GM12878 (cell line): ENCODE results near the gene NELL1. TPM values are rescaled to one million over a fixed set of nuclear protein-coding genes. Genes with fewer than 3 reads are reported as not detected.

ENCODE experiments used
- ATAC-seq: fragments of 200-7000 bp; cut with Tn5 transposase; 3 replicates; pipeline ENCODE4 v1.9.1; 2020; ENCODE audit warnings: mild to moderate bottlenecking, moderate library complexity
- BruUV-seq: library from RNA; stranded (reverse); fragments of 400-500 nt; replicated peaks from 2 replicates; lab custom pipeline; 2021; lab: Mats Ljungman, UMichigan
- CTCF ChIA-PET: fragments of 300-600 bp; sonication (Branson Sonifier 250); formaldehyde crosslinking; extraction: SDS; loops from one replicate; lab custom pipeline; 2021; ENCODE audit warnings: inconsistent platforms; lab: Yijun Ruan, JAX
- POLR2A ChIA-PET: fragments of 350-600 bp; formaldehyde crosslinking; extraction: SDS; loops from one replicate; lab custom pipeline; 2021; ENCODE audit warnings: inconsistent platforms; lab: Charles Lee
- RAD21 ChIA-PET: fragments of 300-600 bp; sonication (Branson Sonifier 250); formaldehyde crosslinking; loops from one replicate; lab custom pipeline; 2023; ENCODE audit warnings: antibody characterized with exemption; ENCODE audit not compliant: unreplicated experiment; lab: Charles Lee
- SMC1A ChIA-PET: fragments of 300-600 bp; sonication (Branson Sonifier 250); formaldehyde crosslinking; loops from one replicate; lab custom pipeline; 2023; ENCODE audit not compliant: unreplicated experiment, uncharacterized antibody; lab: Charles Lee
- DNase-seq: peaks from one replicate; pipeline ENCODE4 v3.0.0-alpha.2; 2011; ENCODE audit warnings: low read depth, low spot score
- FAIRE-seq: peaks from 3 replicates; lab custom pipeline; 2011; peaks lifted over from hg19 to GRCh38; lab: Jason Lieb, UNC
- H2AFZ ChIP-seq: 2 replicates; pipeline ENCODE4 v1.6.0; 2011; ENCODE audit warnings: low read depth, low read length, control low read depth; ENCODE audit not compliant: control insufficient read depth
- H3K27ac ChIP-seq: 2 replicates; pipeline ENCODE4 v1.5.1; 2011; ENCODE audit warnings: control low read depth; ENCODE audit not compliant: control insufficient read depth, insufficient read depth
- H3K27me3 ChIP-seq, 2 experiments: replicated peaks in 1 of 2; 2 replicates each; pipeline versions ENCODE4 v1.6.0 to v1.6.1; 2011; ENCODE audit warnings: low read length in 1 of 2; ENCODE audit not compliant: control insufficient read depth in 2 of 2, insufficient read depth in 2 of 2
- H3K36me3 ChIP-seq, 2 experiments: 2 replicates each; pipeline ENCODE4 v1.5.1; 2011; ENCODE audit warnings: low read length in 1 of 2; ENCODE audit not compliant: control insufficient read depth in 2 of 2, insufficient read depth in 2 of 2
- H3K4me1 ChIP-seq: 2 replicates; pipeline ENCODE4 v1.6.1; 2011; ENCODE audit warnings: mild to moderate bottlenecking, low read length, moderate library complexity, mixed read lengths; ENCODE audit not compliant: control insufficient read depth, insufficient read depth
- H3K4me2 ChIP-seq: 2 replicates; pipeline ENCODE4 v1.6.0; 2011; ENCODE audit warnings: control low read depth; ENCODE audit not compliant: control insufficient read depth, insufficient read depth
- H3K4me3 ChIP-seq: fragments of 200-600 bp; sonication (generic); 2 replicates; pipeline ENCODE4 v1.5.1; 2016
- H3K79me2 ChIP-seq: 2 replicates; pipeline ENCODE4 v1.6.0; 2011; ENCODE audit warnings: low read length; ENCODE audit not compliant: control insufficient read depth, insufficient read depth
- H3K9ac ChIP-seq: 2 replicates; pipeline ENCODE4 v1.8.0; 2011; ENCODE audit warnings: low read length, control low read depth, mixed read lengths; ENCODE audit not compliant: control insufficient read depth, insufficient read depth
- H3K9me3 ChIP-seq: replicated peaks from 3 replicates; pipeline ENCODE4 v1.5.1; 2011; ENCODE audit warnings: mild to moderate bottlenecking, low read length; ENCODE audit not compliant: control insufficient read depth, insufficient read depth
- H4K20me1 ChIP-seq: 2 replicates; pipeline ENCODE4 v1.6.0; 2011; ENCODE audit not compliant: control insufficient read depth, insufficient read depth
- EP300 ChIP-seq, 2 experiments: fragments of 150-350 bp in 1 of 2; IDR thresholded peaks; 2 replicates each; pipeline ENCODE4 v1.6.1; 2011 to 2012; ENCODE audit warnings: low read depth in 2 of 2, low read length in 2 of 2, borderline replicate concordance in 1 of 2, improper control_type of control experiment in 1 of 2, inconsistent platforms in 1 of 2; ENCODE audit not compliant: control insufficient read depth in 1 of 2
- HDAC6 ChIP-seq: fragments of 200-600 bp; sonication (generic); IDR thresholded peaks from one replicate; pipeline ENCODE4 v1.8.0; 2017; ENCODE audit warnings: antibody characterized with exemption; ENCODE audit not compliant: unreplicated experiment
- HDGF ChIP-seq: fragments of 450-650 bp; IDR thresholded peaks from 2 replicates; pipeline ENCODE4 v1.6.1; 2016; ENCODE audit warnings: antibody characterized with exemption
- IKZF2 ChIP-seq, 2 experiments: fragments of 450-650 bp; IDR thresholded peaks; 2 replicates each; pipeline ENCODE4 v1.6.1; 2017; ENCODE audit warnings: mild to moderate bottlenecking in 2 of 2, moderate library complexity in 2 of 2
- IRF4 ChIP-seq: IDR thresholded peaks from 2 replicates; pipeline ENCODE4 v1.6.1; 2011; ENCODE audit warnings: low read depth, low read length
- JUNB ChIP-seq: IDR thresholded peaks from 2 replicates; pipeline ENCODE4 v1.6.1; 2016; ENCODE audit warnings: antibody characterized with exemption, mild to moderate bottlenecking
- JUND ChIP-seq: IDR thresholded peaks from 2 replicates; pipeline ENCODE4 v1.6.1; 2012; ENCODE audit warnings: low read depth, mild to moderate bottlenecking, low read length, improper control_type of control experiment, moderate library complexity
- MEF2B ChIP-seq: fragments of 450-650 bp; IDR thresholded peaks from 2 replicates; pipeline ENCODE4 v1.6.1; 2018; ENCODE audit warnings: mild to moderate bottlenecking, moderate library complexity; ENCODE audit not compliant: partially characterized antibody, poor library complexity, severe bottlenecking
- NFYA ChIP-seq: IDR thresholded peaks from 2 replicates; pipeline ENCODE4 v1.6.1; 2011; ENCODE audit warnings: low read depth, mild to moderate bottlenecking, low read length, improper control_type of control experiment, borderline replicate concordance
- PAX5 ChIP-seq: IDR thresholded peaks from 2 replicates; pipeline ENCODE4 v1.6.1; 2011; ENCODE audit warnings: low read depth, low read length, borderline replicate concordance
- ZNF24 ChIP-seq: fragments of 450-650 bp; IDR thresholded peaks from 2 replicates; pipeline ENCODE4 v1.6.1; 2017; ENCODE audit warnings: antibody characterized with exemption, mild to moderate bottlenecking
- WGBS: methylation state at CpG from one replicate; pipeline ENCODE4 v1.1.6; 2016; ENCODE audit warnings: low lambda C conversion rate; ENCODE audit not compliant: insufficient replicate concordance, insufficient coverage; ENCODE audit errors: missing lambda C conversion rate; 5-methylcytosine and 5-hydroxymethylcytosine counted together
- in situ Hi-C: fragments of 300-500 bp; cut with MboI; formaldehyde crosslinking; loops from 9 replicates; pipeline ENCODE4 v1.14.3; 2018; ENCODE audit warnings: mixed read lengths
- intact Hi-C: fragments of 100-400 bp; cut with micrococcal nuclease; formaldehyde crosslinking; loops from one replicate; pipeline ENCODE4 v1.14.2; 2022; ENCODE audit not compliant: unreplicated experiment
- polyA plus RNA-seq, 11 experiments: library from polyadenylated mRNA; depleted of rRNA in 4 of 11; unstranded in 6 of 11; stranded (reverse) in 5 of 11; fragments of >200 nt; fragmentation: Nextera tagmentation in 4 of 11; fragmentation: Illumina TruSeq in 1 of 11; extraction: Ambion mirVana in 4 of 11; extraction: Trizol in 1 of 11; gene quantifications; 1 replicate in 1 of 11; 2 replicates in 10 of 11; pipeline versions ENCODE4 v1.2.1 to v1.2.3, GENCODE V29; 2011 to 2016; ENCODE audit warnings: inconsistent platforms in 2 of 11, missing spikeins in 2 of 11, low read depth in 1 of 11
- total RNA-seq, 4 experiments: library from RNA; depleted of rRNA in 3 of 4; stranded (reverse); fragments of >200 nt in 3 of 4; fragmentation: Illumina TruSeq in 1 of 4; extraction: Trizol in 1 of 4; gene quantifications; 2 replicates each; pipeline versions ENCODE4 v1.2.1 to v1.2.3, GENCODE V29; 2013 to 2021
- TF ChIP-seq, protein P1 (sequence below): fragments of 450-650 bp; conservative IDR thresholded peaks from 2 replicates; pipeline ENCODE4 v1.6.1; 2017; ENCODE audit warnings: mild to moderate bottlenecking, moderate library complexity
- TF ChIP-seq, protein P2 (sequence below): IDR thresholded peaks from 2 replicates; pipeline ENCODE4 v1.6.1; 2011; ENCODE audit warnings: borderline replicate concordance, low read depth, mild to moderate bottlenecking, moderate library complexity, mixed read lengths, low read length; ENCODE audit not compliant: insufficient read depth; ENCODE audit errors: extremely low read length
- TF ChIP-seq, protein P3 (sequence below): fragments of 450-650 bp; IDR thresholded peaks from 2 replicates; pipeline ENCODE4 v1.6.1; 2017; ENCODE audit warnings: low read depth, mild to moderate bottlenecking, moderate library complexity

Gene NELL1
- total and polyA plus RNA-seq, 10 of the 15 experiments (the other 5 are each of a cell fraction or from before 2014, with no cell fraction given): 0.02 to 0.12 TPM; not detected in 8

DNA sequence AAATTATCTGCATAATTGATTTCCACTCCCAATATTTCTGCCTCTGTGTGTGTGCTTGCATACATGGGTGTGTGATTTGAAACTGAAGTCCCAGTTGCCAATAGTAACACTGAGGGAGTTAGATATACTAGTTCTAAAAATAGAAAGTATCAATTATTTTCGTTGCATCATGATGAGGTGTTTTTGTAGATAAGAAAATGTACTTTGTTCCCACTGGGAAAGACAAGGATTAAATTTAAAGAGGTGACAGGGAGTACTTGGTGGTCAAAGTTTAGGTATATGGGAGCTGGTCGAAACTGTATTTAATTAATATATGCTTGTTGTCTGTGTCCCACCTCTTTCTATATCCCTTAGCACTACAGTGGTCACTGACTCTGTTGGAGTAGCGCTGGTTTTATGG, 444.5 kb downstream of the NELL1 start (continued):
- TF ChIP-seq EP300 (IDR thresholded peaks at IDR 0.05; ENCODE audit: borderline replicate concordance in 1 of 2, control insufficient read depth in 1 of 2, low read depth in 2 of 2, low read length in 2 of 2) (no peak), IRF4 (no peak)

DNA sequence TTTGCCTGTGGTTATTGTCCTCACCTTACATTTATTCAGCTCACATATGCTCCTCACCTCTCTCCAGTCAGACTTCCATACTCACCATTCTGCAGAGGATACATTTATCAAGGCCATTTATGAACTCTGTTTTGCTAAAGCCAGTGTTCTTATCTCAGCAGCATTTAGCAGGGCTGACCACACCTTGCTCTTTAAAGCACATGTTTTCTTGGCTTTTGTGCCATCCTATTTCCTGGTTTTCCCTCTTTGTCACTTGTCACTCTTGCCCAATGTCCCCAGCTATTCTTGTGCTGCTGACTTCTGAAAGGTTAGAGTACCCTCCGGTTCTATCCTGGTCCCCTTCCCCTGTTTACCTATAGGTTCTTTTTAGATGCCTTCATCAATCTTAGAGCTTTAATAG, 446.6 kb downstream of the NELL1 start:
- Histone ChIP-seq H3K9ac (no peak overlapping the region), H4K20me1 (no peaks in the 10 kb centered on the region), H3K27me3 (no peaks in the 10 kb centered on the region), H3K4me2 (no peak overlapping the region), H3K4me3 (no peak overlapping the region), H3K9me3 (no peaks in the 10 kb centered on the region), H3K79me2 (no peaks in the 10 kb centered on the region), H3K36me3 (no peaks in the 10 kb centered on the region), H2AFZ (no peak overlapping the region), H3K27ac (no peak overlapping the region), H3K4me1 (no peaks in the 10 kb centered on the region)
- ATAC-seq (no peak), FAIRE-seq (no peak), DNase-seq (no peak)
- CTCF ChIA-PET: no interaction called here
- RAD21 ChIA-PET: no interaction called here
- 65% methylated on average over 1 of the region's 1 CpG for WGBS
- POLR2A ChIA-PET: no interaction called here
- intact Hi-C loops (no loop called here), in situ Hi-C loops (no loop called here)
- no TSS peak for BruUV-seq
- SMC1A ChIA-PET: interaction anchor here (1.3 kb wide), 1 partner anchor 12 kb away, joined by 4 read pairs; no protein-coding TSS in a partner anchor
- TF ChIP-seq IKZF2 (IDR thresholded peaks at IDR 0.05): no peak
- no peak for TF ChIP-seq PAX5
- no peak for TF ChIP-seq JUND
- no peak for TF ChIP-seq MEF2B
- TF ChIP-seq, protein P1, sequence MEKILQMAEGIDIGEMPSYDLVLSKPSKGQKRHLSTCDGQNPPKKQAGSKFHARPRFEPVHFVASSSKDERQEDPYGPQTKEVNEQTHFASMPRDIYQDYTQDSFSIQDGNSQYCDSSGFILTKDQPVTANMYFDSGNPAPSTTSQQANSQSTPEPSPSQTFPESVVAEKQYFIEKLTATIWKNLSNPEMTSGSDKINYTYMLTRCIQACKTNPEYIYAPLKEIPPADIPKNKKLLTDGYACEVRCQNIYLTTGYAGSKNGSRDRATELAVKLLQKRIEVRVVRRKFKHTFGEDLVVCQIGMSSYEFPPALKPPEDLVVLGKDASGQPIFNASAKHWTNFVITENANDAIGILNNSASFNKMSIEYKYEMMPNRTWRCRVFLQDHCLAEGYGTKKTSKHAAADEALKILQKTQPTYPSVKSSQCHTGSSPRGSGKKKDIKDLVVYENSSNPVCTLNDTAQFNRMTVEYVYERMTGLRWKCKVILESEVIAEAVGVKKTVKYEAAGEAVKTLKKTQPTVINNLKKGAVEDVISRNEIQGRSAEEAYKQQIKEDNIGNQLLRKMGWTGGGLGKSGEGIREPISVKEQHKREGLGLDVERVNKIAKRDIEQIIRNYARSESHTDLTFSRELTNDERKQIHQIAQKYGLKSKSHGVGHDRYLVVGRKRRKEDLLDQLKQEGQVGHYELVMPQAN: no peak
- TF ChIP-seq EP300 (IDR thresholded peaks at IDR 0.05; ENCODE audit: borderline replicate concordance in 1 of 2, control insufficient read depth in 1 of 2, low read depth in 2 of 2, low read length in 2 of 2): no peak
- no peak for TF ChIP-seq JUNB
- TF ChIP-seq HDGF: no peak
- TF ChIP-seq, protein P2, sequence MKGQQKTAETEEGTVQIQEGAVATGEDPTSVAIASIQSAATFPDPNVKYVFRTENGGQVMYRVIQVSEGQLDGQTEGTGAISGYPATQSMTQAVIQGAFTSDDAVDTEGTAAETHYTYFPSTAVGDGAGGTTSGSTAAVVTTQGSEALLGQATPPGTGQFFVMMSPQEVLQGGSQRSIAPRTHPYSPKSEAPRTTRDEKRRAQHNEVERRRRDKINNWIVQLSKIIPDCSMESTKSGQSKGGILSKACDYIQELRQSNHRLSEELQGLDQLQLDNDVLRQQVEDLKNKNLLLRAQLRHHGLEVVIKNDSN: no peak
- TF ChIP-seq HDAC6: no peak
- TF ChIP-seq, protein P3, sequence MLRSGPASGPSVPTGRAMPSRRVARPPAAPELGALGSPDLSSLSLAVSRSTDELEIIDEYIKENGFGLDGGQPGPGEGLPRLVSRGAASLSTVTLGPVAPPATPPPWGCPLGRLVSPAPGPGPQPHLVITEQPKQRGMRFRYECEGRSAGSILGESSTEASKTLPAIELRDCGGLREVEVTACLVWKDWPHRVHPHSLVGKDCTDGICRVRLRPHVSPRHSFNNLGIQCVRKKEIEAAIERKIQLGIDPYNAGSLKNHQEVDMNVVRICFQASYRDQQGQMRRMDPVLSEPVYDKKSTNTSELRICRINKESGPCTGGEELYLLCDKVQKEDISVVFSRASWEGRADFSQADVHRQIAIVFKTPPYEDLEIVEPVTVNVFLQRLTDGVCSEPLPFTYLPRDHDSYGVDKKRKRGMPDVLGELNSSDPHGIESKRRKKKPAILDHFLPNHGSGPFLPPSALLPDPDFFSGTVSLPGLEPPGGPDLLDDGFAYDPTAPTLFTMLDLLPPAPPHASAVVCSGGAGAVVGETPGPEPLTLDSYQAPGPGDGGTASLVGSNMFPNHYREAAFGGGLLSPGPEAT: no peak
- TF ChIP-seq NFYA: no peak
- no peak for TF ChIP-seq ZNF24
